ENCODE results near the gene AMH.

DNA sequence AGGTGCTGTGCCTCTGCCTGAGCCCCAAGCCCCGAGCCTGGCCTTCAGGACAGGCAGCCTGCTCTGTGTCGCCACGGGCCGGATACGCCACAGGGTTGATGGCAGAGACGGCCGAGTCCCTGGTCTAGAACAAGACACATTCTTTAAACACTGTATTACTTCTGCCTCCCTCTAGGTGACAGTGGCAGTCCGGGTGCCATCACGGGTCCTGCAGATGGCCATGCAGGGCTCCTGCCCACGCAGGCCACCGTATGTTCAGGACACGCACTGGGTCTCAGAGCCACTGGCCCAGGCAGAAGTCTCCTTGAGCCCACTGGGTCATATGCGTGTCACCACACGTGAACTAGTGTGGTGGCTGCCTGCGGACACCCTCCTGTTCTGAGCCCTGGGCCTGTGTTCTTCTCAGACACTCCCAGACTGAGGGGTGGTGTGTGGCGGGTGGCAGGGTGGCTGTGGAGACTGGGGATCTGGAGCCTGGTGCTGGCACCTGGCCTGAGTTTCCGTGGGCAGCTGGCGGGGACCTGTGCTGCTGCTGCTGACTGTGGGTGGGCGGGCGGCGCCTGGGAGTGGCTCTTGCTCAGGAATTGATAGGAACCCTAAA lies 17.4 kb upstream of the AMH start:
- TF ChIP-seq, protein P1, sequence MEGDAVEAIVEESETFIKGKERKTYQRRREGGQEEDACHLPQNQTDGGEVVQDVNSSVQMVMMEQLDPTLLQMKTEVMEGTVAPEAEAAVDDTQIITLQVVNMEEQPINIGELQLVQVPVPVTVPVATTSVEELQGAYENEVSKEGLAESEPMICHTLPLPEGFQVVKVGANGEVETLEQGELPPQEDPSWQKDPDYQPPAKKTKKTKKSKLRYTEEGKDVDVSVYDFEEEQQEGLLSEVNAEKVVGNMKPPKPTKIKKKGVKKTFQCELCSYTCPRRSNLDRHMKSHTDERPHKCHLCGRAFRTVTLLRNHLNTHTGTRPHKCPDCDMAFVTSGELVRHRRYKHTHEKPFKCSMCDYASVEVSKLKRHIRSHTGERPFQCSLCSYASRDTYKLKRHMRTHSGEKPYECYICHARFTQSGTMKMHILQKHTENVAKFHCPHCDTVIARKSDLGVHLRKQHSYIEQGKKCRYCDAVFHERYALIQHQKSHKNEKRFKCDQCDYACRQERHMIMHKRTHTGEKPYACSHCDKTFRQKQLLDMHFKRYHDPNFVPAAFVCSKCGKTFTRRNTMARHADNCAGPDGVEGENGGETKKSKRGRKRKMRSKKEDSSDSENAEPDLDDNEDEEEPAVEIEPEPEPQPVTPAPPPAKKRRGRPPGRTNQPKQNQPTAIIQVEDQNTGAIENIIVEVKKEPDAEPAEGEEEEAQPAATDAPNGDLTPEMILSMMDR (IDR thresholded peaks at IDR 0.05), result peak; percentile 47; the same call in 1 of the 2 replicates
- TF ChIP-seq TCF7L2 (IDR thresholded peaks at IDR 0.05; ENCODE audit: low read depth, low read length) (no peak), POLR2AphosphoS5 (IDR thresholded peaks at IDR 0.05; ENCODE audit: low read depth, low read length) (peak; percentile 68), SIN3A (IDR thresholded peaks at IDR 0.05; ENCODE audit: borderline replicate concordance, insufficient read depth, low read depth, low read length) (no peak)
- TF ChIP-seq, protein P2, sequence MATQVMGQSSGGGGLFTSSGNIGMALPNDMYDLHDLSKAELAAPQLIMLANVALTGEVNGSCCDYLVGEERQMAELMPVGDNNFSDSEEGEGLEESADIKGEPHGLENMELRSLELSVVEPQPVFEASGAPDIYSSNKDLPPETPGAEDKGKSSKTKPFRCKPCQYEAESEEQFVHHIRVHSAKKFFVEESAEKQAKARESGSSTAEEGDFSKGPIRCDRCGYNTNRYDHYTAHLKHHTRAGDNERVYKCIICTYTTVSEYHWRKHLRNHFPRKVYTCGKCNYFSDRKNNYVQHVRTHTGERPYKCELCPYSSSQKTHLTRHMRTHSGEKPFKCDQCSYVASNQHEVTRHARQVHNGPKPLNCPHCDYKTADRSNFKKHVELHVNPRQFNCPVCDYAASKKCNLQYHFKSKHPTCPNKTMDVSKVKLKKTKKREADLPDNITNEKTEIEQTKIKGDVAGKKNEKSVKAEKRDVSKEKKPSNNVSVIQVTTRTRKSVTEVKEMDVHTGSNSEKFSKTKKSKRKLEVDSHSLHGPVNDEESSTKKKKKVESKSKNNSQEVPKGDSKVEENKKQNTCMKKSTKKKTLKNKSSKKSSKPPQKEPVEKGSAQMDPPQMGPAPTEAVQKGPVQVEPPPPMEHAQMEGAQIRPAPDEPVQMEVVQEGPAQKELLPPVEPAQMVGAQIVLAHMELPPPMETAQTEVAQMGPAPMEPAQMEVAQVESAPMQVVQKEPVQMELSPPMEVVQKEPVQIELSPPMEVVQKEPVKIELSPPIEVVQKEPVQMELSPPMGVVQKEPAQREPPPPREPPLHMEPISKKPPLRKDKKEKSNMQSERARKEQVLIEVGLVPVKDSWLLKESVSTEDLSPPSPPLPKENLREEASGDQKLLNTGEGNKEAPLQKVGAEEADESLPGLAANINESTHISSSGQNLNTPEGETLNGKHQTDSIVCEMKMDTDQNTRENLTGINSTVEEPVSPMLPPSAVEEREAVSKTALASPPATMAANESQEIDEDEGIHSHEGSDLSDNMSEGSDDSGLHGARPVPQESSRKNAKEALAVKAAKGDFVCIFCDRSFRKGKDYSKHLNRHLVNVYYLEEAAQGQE (IDR thresholded peaks at IDR 0.05; ENCODE audit: insufficient read depth in 1 of 2, low read depth in 2 of 2, low read length in 1 of 2), result no peak
